DMS153 treated with DMSO at 0.1 percent for 48 hours (cell line): Measurements from ENCODE around the gene DNAJC11.
"Not testable (repeated sequence)": the region's sequence is repeated elsewhere in the genome, so short reads cannot be mapped to it uniquely, and the experiment has no call there.

Experiments used
- DNase-seq: peaks from one replicate; lab custom pipeline; 2025; ENCODE audit not compliant: unreplicated experiment; lab: John Stamatoyannopoulos, UW

The DNAJC11 gene

GRCh38 chr1:6701437-6702153 lies at the start of gene DNAJC11:
Gene DNAJC11, minus strand, starts transcription at chr1:6701816. Its CDS starts 16 bp downstream, at chr1:6701800.
- DNase-seq, result peak; percentile 53

GRCh38 chr1:6750490-6750889 lies 48.9 kb upstream of the DNAJC11 start:
- DNase-seq, result no peak

- DNase-seq, result no peak
These were observed 46.1 kb upstream of the DNAJC11 start for GRCh38 chr1:6747674-6748073.

GRCh38 chr1:6745073-6745472 lies 43.5 kb upstream of the DNAJC11 start:
- no peak for DNase-seq

GRCh38 chr1:6743189-6744101 lies 41.8 kb upstream of the DNAJC11 start:
- no peak for DNase-seq

GRCh38 chr1:6742676-6743188 lies 41.1 kb upstream of the DNAJC11 start:
- not testable (repeated sequence) for DNase-seq

- no peak for DNase-seq
These were observed 37.5 kb upstream of the DNAJC11 start for GRCh38 chr1:6738987-6739676.

GRCh38 chr1:6732942-6733341 lies 31.3 kb upstream of the DNAJC11 start:
- DNase-seq, result no peak

GRCh38 chr1:6731905-6732304 lies 30.3 kb upstream of the DNAJC11 start:
- DNase-seq, result no peak

- DNase-seq, result no peak
These were observed 29.3 kb upstream of the DNAJC11 start for GRCh38 chr1:6730880-6731279.

GRCh38 chr1:6730473-6730872 lies 28.9 kb upstream of the DNAJC11 start:
- no peak for DNase-seq

GRCh38 chr1:6727535-6727934 lies 25.9 kb upstream of the DNAJC11 start:
- DNase-seq, result peak; percentile 11

- no peak for DNase-seq
These were observed 24.6 kb upstream of the DNAJC11 start for GRCh38 chr1:6726253-6726652.

- DNase-seq, result no peak
These were observed 23.0 kb upstream of the DNAJC11 start for GRCh38 chr1:6724517-6725141.

- DNase-seq, result no peak
These were observed 22.2 kb upstream of the DNAJC11 start for GRCh38 chr1:6723621-6724428.

GRCh38 chr1:6711174-6711573 lies 9.6 kb upstream of the DNAJC11 start:
- DNase-seq, result no peak

- no peak for DNase-seq
These were observed 3.1 kb upstream of the DNAJC11 start for GRCh38 chr1:6704746-6705145.

- no peak for DNase-seq
These were observed 1.4 kb upstream of the DNAJC11 start for GRCh38 chr1:6703016-6703415.

- DNase-seq, result no peak
These were observed 671 bp downstream of the DNAJC11 start for GRCh38 chr1:6700853-6701436.

GRCh38 chr1:6699915-6700314 lies 1.7 kb downstream of the DNAJC11 start:
- not testable (repeated sequence) for DNase-seq
